Spleen (tissue), 11 donors: Measurements from ENCODE around the gene RNF7. TPM values are rescaled to one million over a fixed set of nuclear protein-coding genes. Genes with fewer than 3 reads are reported as not detected.

Source experiments
- DNase-seq: peaks from one replicate; pipeline ENCODE4 v3.0.0-alpha.2; 2020
- H3K27ac ChIP-seq, 8 donors: fragments of 200-600 bp; sonication (generic) in 7 of 8; 1 replicate in 4 of 8; 2 replicates in 4 of 8; pipeline versions ENCODE4 v1.5.0 to v1.8.0; 2016 to 2021; ENCODE audit warnings: inconsistent platforms in 4 of 8, mild to moderate bottlenecking in 4 of 8, moderate library complexity in 1 of 8
- H3K27me3 ChIP-seq, 7 donors: fragments of 200-600 bp; sonication (generic) in 6 of 7; replicated peaks in 1 of 7; 1 replicate in 4 of 7; 2 replicates in 3 of 7; pipeline versions ENCODE4 v1.5.0 to v1.8.0; 2016 to 2021; ENCODE audit warnings: inconsistent platforms in 3 of 7, mild to moderate bottlenecking in 1 of 7
- H3K36me3 ChIP-seq, 6 donors: fragments of 200-600 bp; sonication (generic) in 5 of 6; 1 replicate in 4 of 6; 2 replicates in 2 of 6; pipeline versions ENCODE4 v1.5.0 to v1.8.0; 2016 to 2021; ENCODE audit warnings: inconsistent platforms in 2 of 6
- H3K4me1 ChIP-seq, 6 donors: fragments of 200-600 bp; sonication (generic) in 5 of 6; 1 replicate in 3 of 6; 2 replicates in 3 of 6; pipeline versions ENCODE4 v1.5.0 to v1.8.0; 2016 to 2021; ENCODE audit warnings: inconsistent platforms in 3 of 6
- H3K4me3 ChIP-seq, 8 donors: fragments of 200-600 bp; sonication (generic) in 7 of 8; 1 replicate in 4 of 8; 2 replicates in 4 of 8; pipeline versions ENCODE4 v1.5.0 to v1.8.0; 2016 to 2021; ENCODE audit warnings: inconsistent platforms in 4 of 8, mild to moderate bottlenecking in 4 of 8, moderate library complexity in 2 of 8
- H3K9me3 ChIP-seq, 8 donors: fragments of 200-600 bp; sonication (generic) in 7 of 8; 1 replicate in 4 of 8; 2 replicates in 4 of 8; pipeline versions ENCODE4 v1.5.0 to v1.8.0; 2016 to 2021; ENCODE audit warnings: inconsistent platforms in 4 of 8
- POLR2A ChIP-seq, 3 donors: fragments of 450-650 bp; IDR thresholded peaks; one replicate each; pipeline ENCODE4 v1.5.1; 2017; ENCODE audit warnings: antibody characterized with exemption in 3 of 3, mild to moderate bottlenecking in 1 of 3
- POLR2AphosphoS5 ChIP-seq, 3 donors: sonication (generic); formaldehyde crosslinking; IDR thresholded peaks; one replicate each; pipeline ENCODE4 v1.5.1; 2017; ENCODE audit warnings: antibody characterized with exemption in 3 of 3
- WGBS, 5 donors: extraction: QIAGEN DNeasy Blood & Tissue Kit in 3 of 5; methylation state at CpG; one replicate each; pipeline versions ENCODE4 v1.1.5 to v1.1.7; 2013 to 2018; 5-methylcytosine and 5-hydroxymethylcytosine counted together
- intact Hi-C: fragments of 100-400 bp; cut with DNase I; formaldehyde crosslinking; loops from one replicate; pipeline ENCODE4 v1.15.0; 2023; ENCODE audit warnings: low total_unique reads
- polyA plus RNA-seq, 3 donors: library from polyadenylated mRNA; stranded (reverse); fragments of 200-250 nt; gene quantifications; one replicate each; pipeline ENCODE4 v1.2.1, GENCODE V29; 2013
- total RNA-seq, 7 donors: library from RNA; depleted of rRNA in 3 of 7; stranded (reverse); fragments of >200 nt in 3 of 7; fragmentation: NEBNext Ultra II Directional in 4 of 7; extraction: Animal tissue kit (Norgen Biotek cat#: 25700) in 4 of 7; gene quantifications; one replicate each; pipeline versions ENCODE4 v1.1.0 to v1.2.1, GENCODE V29; 2016 to 2021
- TF ChIP-seq, protein P1 (sequence below), 11 experiments: fragments of 200-600 bp in 7 of 11; fragments of 450-650 bp in 4 of 11; sonication (generic) in 4 of 11; IDR thresholded peaks in 8 of 11; conservative IDR thresholded peaks in 3 of 11; 1 replicate in 7 of 11; 2 replicates in 4 of 11; pipeline versions ENCODE4 v1.4.0 to v1.8.0; 2016 to 2021; ENCODE audit warnings: antibody characterized with exemption in 11 of 11, inconsistent platforms in 4 of 11, mild to moderate bottlenecking in 1 of 11
- donor health status: healthy with polysubstance abuse.
- donor health status: DM: no; HTN: no; CAD: no; lungs with moderate emphysema.
- donor health status: DM: no; HTN: no; CAD: no.
- donor health status: Bipolar disorder and iron deficiency.
- donor health status: healthy.
- donor health status: DM: no; HTN: no; CAD: no.
- donor health status: DM: yes; HTN: yes; CAD: no.

RNF7 gene
- total and polyA plus RNA-seq, 10 donors = 42.5 to 117 (median 61.6) TPM

GRCh38 chr3:141738891-141739363, 829 bp downstream of the RNF7 start:
- H3K9me3 ChIP-seq = no peaks in the 10 kb centered on the region
- peaks cover 0 to 16% (median 5%) of the 10 kb centered on the region in 6 donors for H3K36me3 ChIP-seq
- no peaks in the 10 kb centered on the region for H3K27me3 ChIP-seq
- intact Hi-C loops = loop anchor here (10.0 kb wide), 2 partner anchors 164 to 176 kb away; no protein-coding TSS in a partner anchor
- DNase-seq = no peak
- H3K4me1 ChIP-seq = peaks cover 28 to 61% (median 54%) of the 10 kb centered on the region in 6 donors
- peak overlapping the region; percentile 79 to 99 (median 92) for H3K4me3 ChIP-seq
- 0 to 2% (median 1%) methylated on average over 11 of the region's 11 CpGs for WGBS, 5 donors
- peak overlapping the region; percentile 92 to 99 (median 94) for H3K27ac ChIP-seq
- TF ChIP-seq POLR2A (IDR thresholded peaks at IDR 0.05) (no peak), POLR2AphosphoS5 (IDR thresholded peaks at IDR 0.05) (no peak)
- TF ChIP-seq, protein P1, sequence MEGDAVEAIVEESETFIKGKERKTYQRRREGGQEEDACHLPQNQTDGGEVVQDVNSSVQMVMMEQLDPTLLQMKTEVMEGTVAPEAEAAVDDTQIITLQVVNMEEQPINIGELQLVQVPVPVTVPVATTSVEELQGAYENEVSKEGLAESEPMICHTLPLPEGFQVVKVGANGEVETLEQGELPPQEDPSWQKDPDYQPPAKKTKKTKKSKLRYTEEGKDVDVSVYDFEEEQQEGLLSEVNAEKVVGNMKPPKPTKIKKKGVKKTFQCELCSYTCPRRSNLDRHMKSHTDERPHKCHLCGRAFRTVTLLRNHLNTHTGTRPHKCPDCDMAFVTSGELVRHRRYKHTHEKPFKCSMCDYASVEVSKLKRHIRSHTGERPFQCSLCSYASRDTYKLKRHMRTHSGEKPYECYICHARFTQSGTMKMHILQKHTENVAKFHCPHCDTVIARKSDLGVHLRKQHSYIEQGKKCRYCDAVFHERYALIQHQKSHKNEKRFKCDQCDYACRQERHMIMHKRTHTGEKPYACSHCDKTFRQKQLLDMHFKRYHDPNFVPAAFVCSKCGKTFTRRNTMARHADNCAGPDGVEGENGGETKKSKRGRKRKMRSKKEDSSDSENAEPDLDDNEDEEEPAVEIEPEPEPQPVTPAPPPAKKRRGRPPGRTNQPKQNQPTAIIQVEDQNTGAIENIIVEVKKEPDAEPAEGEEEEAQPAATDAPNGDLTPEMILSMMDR (IDR thresholded peaks at IDR 0.05 in 8 of 11, conservative IDR thresholded peaks at IDR 0.05 in 3 of 11) = no peak

DNA sequence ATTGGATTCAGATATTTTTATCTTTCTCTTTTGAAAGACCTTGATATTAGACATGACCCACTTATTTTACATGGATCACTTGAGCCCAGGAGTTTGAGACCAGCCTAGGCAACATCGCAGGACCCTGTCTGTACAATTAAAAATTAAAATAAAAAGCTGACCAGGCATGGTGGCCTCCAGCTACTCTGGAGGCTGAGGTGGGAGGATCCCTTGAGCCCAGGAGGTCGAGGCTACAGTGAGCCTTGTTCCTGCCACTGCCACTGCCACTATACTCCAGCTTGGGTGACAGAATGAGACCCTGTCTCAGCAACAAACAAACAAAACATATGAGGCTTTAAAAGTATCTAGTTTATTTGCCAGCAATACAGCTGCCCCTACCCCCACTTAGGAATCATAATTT, 1.6 kb downstream of the RNF7 start:
- intact Hi-C loops = loop anchor here (5.0 to 10.0 kb wide), 3 partner anchors 138 to 175 kb away; partner anchors contain the start of gene ATP1B3
- peak overlapping the region in 5 of 8 donors; percentile 94 to 96 (median 94) for H3K27ac ChIP-seq
- H3K4me1 ChIP-seq = peaks cover 28 to 69% (median 54%) of the 10 kb centered on the region in 6 donors
- H3K9me3 ChIP-seq = no peaks in the 10 kb centered on the region
- no peaks in the 10 kb centered on the region for H3K27me3 ChIP-seq
- H3K36me3 ChIP-seq = peaks cover 0 to 24% (median 8%) of the 10 kb centered on the region in 6 donors
- no peak for DNase-seq
- WGBS, 5 donors = 68 to 77% (median 73%) methylated on average over 2 of the region's 2 CpGs
- H3K4me3 ChIP-seq = peak overlapping the region in 7 of 8 donors; percentile 79 to 99 (median 92)
- TF ChIP-seq, protein P1 (IDR thresholded peaks at IDR 0.05 in 8 of 11, conservative IDR thresholded peaks at IDR 0.05 in 3 of 11) = no peak
- TF ChIP-seq POLR2AphosphoS5 (IDR thresholded peaks at IDR 0.05) = no peak
- no peak for TF ChIP-seq POLR2A (IDR thresholded peaks at IDR 0.05)

DNA sequence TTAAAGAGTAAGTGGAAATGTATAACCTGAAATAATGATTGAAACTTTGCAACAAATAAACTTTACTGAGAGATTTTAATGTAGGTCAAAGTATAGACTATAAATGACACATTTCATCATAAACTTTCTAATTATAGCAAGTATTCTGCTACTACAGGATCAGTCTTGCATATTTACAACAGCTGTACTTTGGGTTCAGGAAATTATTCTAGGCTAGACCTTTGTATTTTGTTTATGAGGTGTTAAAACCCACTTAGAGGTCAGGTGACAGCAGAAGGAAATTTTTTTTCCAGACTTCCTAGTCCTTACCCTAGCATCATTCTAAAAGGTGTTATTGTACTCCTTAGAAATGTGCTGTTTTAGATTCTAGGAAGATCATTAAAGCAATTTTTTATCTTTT, 2.3 kb downstream of the RNF7 start:
- no peak for TF ChIP-seq POLR2A (IDR thresholded peaks at IDR 0.05)
- no peak for TF ChIP-seq POLR2AphosphoS5 (IDR thresholded peaks at IDR 0.05)
- TF ChIP-seq, protein P1 (IDR thresholded peaks at IDR 0.05 in 8 of 11, conservative IDR thresholded peaks at IDR 0.05 in 3 of 11) = no peak
- no peak for DNase-seq
- Histone ChIP-seq H3K9me3 (no peaks in the 10 kb centered on the region), H3K36me3 (peaks cover 0 to 31% (median 14%) of the 10 kb centered on the region in 6 donors), H3K27me3 (no peaks in the 10 kb centered on the region), H3K4me3 (peak overlapping the region in 3 of 8 donors; percentile 0 to 99 (median 79)), H3K27ac (peak overlapping the region in 1 of 8 donors; percentile 96), H3K4me1 (peaks cover 28 to 70% (median 54%) of the 10 kb centered on the region in 6 donors)
- intact Hi-C loops = loop anchor here (5.0 kb wide), 1 partner anchor 137 kb away; the partner anchor contains the start of gene ATP1B3

DNA sequence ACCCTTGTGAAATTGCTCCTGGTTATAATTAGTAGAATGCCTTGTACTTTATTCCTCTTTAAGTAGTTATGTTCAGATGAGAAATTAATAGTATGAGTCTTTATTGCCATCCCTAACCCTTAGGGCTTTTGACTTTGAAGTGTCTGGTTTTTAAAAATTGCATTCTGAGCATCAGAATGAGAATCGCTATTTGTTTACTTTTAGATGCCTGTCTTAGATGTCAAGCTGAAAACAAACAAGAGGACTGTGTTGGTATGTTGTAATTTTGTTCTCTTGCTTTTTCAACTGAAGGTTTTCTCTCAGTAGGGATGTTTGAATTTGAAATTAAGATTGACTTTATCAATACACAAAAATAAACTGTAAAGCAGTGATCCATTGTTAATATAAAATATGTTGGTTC, 5.2 kb downstream of the RNF7 start:
- Histone ChIP-seq H3K4me3 (no peak overlapping the region), H3K4me1 (peaks cover 19 to 59% (median 44%) of the 10 kb centered on the region in 6 donors), H3K27ac (no peak overlapping the region), H3K9me3 (no peaks in the 10 kb centered on the region), H3K27me3 (no peaks in the 10 kb centered on the region), H3K36me3 (peaks cover 0 to 60% (median 41%) of the 10 kb centered on the region in 6 donors)
- no peak for DNase-seq
- intact Hi-C loops = loop anchor here (5.0 kb wide), 1 partner anchor 134 kb away; the partner anchor contains the start of gene ATP1B3
- WGBS, 5 donors = 89 to 97% (median 94%) methylated on average over 1 of the region's 1 CpG
- no peak for TF ChIP-seq POLR2AphosphoS5 (IDR thresholded peaks at IDR 0.05)
